ENCODE measurements around the gene CASK. TPM values are rescaled to one million over a fixed set of nuclear protein-coding genes. Genes with fewer than 3 reads are reported as not detected.

CASK gene
- total and polyA plus RNA-seq, 4 donors = 3.6 to 14.8 (median 6.2) TPM

- 26% methylated on average over 3 of the region's 3 CpGs for WGBS
- Histone ChIP-seq H3K27me3 (ENCODE audit: control insufficient read depth in 4 of 4, insufficient read depth in 4 of 4, low read length in 3 of 4) (no peaks in the 10 kb centered on the region), H3K9ac (ENCODE audit: low read depth in 1 of 2, low read length in 2 of 2) (no peak overlapping the region), H3K4me1 (ENCODE audit: control insufficient read depth in 4 of 4, insufficient read depth in 4 of 4, low read length in 3 of 4) (peaks cover 0 to 4% (median 2%) of the 10 kb centered on the region in 4 donors), H3K9me3 (ENCODE audit: control insufficient read depth in 4 of 4, low read length in 3 of 4) (no peaks in the 10 kb centered on the region), H3K4me3 (ENCODE audit: low read depth in 1 of 3, low read length in 3 of 3) (no peak overlapping the region), H3K27ac (ENCODE audit: low read depth in 1 of 2, low read length in 2 of 2) (peak overlapping the region; percentile 77 to 88), H3K36me3 (ENCODE audit: control insufficient read depth in 4 of 4, insufficient read depth in 3 of 4, low read depth in 1 of 4, low read length in 3 of 4) (no peaks in the 10 kb centered on the region)
- TF ChIP-seq REST (IDR thresholded peaks at IDR 0.05) (no peak), RAD21 (IDR thresholded peaks at IDR 0.05) (no peak), SP1 (IDR thresholded peaks at IDR 0.05) (no peak), FOXA1 (IDR thresholded peaks at IDR 0.05) (no peak), NR2F2 (IDR thresholded peaks at IDR 0.05) (no peak), YY1 (IDR thresholded peaks at IDR 0.05) (peak; percentile 49), EGR1 (IDR thresholded peaks at IDR 0.05; ENCODE audit: low read depth in 2 of 2) (no peak), JUND (IDR thresholded peaks at IDR 0.05) (peak; percentile 69 to 84), TAF1 (conservative IDR thresholded peaks at IDR 0.05) (no peak), HNF4G (IDR thresholded peaks at IDR 0.05) (no peak), GABPA (IDR thresholded peaks at IDR 0.05 in 1 of 2, conservative IDR thresholded peaks at IDR 0.05 in 1 of 2) (no peak), RXRA (IDR thresholded peaks at IDR 0.05) (peak in 1 of 2 donors; percentile 23), FOXA2 (IDR thresholded peaks at IDR 0.05) (no peak), CTCF (IDR thresholded peaks at IDR 0.05; ENCODE audit: low read depth, low read length, missing input control) (no peak), HNF4A (conservative IDR thresholded peaks at IDR 0.05) (peak in 1 of 2 donors; percentile 33)
- TF ChIP-seq, protein P1, sequence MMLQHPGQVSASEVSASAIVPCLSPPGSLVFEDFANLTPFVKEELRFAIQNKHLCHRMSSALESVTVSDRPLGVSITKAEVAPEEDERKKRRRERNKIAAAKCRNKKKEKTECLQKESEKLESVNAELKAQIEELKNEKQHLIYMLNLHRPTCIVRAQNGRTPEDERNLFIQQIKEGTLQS (IDR thresholded peaks at IDR 0.05) = no peak
- TF ChIP-seq, protein P2, sequence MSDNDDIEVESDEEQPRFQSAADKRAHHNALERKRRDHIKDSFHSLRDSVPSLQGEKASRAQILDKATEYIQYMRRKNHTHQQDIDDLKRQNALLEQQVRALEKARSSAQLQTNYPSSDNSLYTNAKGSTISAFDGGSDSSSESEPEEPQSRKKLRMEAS (IDR thresholded peaks at IDR 0.05) = no peak
- TF ChIP-seq, protein P3, sequence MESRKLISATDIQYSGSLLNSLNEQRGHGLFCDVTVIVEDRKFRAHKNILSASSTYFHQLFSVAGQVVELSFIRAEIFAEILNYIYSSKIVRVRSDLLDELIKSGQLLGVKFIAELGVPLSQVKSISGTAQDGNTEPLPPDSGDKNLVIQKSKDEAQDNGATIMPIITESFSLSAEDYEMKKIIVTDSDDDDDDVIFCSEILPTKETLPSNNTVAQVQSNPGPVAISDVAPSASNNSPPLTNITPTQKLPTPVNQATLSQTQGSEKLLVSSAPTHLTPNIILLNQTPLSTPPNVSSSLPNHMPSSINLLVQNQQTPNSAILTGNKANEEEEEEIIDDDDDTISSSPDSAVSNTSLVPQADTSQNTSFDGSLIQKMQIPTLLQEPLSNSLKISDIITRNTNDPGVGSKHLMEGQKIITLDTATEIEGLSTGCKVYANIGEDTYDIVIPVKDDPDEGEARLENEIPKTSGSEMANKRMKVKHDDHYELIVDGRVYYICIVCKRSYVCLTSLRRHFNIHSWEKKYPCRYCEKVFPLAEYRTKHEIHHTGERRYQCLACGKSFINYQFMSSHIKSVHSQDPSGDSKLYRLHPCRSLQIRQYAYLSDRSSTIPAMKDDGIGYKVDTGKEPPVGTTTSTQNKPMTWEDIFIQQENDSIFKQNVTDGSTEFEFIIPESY (IDR thresholded peaks at IDR 0.05) = no peak
- no peak for DNase-seq (ENCODE audit: low spot score)
Measured at GRCh38 chrX:41761169-41761568, 162.2 kb downstream of the CASK start.
